NCI-H774 (cell line): ENCODE data around the gene SYNE3.
A peak's percentile ranks its signal among the peaks of the same experiment; 100 is the strongest.

Source experiments
- DNase-seq: peaks from one replicate; lab custom pipeline; 2025; lab: John Stamatoyannopoulos, UW

The SYNE3 gene, protein sequence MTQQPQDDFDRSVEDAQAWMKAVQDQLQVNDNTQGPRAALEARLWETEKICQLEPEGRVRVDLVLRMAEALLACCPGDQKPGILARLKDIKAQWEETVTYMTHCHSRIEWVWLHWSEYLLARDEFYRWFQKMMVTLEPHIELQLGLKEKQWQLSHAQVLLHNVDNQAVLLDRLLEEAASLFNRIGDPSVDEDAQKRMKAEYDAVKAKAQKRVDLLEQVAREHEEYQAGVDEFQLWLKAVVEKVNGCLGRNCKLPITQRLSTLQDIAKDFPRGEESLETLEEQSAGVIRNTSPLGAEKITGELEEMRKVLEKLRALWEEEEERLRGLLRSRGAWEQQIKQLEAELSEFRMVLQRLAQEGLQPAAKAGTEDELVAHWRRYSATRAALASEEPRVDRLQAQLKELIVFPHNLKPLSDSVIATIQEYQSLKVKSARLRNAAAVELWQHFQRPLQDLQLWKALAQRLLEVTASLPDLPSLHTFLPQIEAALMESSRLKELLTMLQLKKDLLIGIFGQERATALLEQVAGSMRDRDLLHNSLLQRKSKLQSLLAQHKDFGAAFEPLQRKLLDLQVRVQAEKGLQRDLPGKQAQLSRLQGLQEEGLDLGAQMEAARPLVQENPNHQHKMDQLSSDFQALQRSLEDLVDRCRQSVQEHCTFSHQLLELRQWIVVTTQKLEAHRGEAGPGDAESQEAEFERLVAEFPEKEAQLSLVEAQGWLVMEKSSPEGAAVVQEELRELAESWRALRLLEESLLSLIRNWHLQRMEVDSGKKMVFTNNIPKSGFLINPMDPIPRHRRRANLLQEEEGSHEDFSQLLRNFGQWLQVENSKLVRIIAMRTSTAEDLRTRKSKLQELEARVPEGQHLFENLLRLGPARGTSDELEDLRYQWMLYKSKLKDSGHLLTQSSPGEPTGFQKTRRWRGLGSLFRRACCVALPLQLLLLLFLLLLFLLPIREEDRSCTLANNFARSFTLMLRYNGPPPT

DNA sequence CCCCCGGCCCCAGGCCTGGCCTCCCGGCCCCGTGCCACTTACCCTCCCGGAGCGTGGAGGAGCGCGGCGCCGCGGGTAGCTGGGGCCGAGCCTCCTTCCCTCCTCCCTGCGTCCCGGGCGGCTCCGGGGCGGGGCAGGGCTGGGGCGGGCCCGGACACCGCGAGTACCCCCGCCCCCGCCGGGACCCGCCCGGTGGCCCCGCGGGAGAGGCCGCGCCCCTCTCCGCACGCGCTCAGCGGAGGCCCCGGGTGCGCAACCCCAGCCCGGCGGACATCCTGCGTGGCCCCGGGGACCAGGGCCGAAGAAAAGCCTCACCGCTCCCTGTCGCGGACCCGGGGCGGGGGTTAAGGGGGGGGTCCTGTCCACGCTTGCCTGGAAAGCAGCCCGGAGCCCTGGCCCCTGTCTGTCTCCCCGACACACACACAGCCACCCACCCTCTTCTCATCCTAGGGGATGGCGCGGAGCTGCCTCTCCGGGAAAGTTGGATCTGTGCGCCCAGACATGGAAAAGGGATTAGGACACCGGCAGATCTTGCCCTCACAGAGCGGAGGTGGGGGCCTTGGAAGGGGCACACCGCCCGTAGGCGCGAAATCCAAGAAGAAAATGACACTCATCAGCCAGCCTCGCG is at the start of gene SYNE3:
Gene SYNE3, minus strand, starts transcription at position 97 of the 628 bp plus-strand sequence. CDS start 40,829 bp downstream, outside the sequence.
- no peak for DNase-seq

GRCh38 chr14:95564060-95564459 is 47.6 kb upstream of the SYNE3 start:
- no peak for DNase-seq

DNA sequence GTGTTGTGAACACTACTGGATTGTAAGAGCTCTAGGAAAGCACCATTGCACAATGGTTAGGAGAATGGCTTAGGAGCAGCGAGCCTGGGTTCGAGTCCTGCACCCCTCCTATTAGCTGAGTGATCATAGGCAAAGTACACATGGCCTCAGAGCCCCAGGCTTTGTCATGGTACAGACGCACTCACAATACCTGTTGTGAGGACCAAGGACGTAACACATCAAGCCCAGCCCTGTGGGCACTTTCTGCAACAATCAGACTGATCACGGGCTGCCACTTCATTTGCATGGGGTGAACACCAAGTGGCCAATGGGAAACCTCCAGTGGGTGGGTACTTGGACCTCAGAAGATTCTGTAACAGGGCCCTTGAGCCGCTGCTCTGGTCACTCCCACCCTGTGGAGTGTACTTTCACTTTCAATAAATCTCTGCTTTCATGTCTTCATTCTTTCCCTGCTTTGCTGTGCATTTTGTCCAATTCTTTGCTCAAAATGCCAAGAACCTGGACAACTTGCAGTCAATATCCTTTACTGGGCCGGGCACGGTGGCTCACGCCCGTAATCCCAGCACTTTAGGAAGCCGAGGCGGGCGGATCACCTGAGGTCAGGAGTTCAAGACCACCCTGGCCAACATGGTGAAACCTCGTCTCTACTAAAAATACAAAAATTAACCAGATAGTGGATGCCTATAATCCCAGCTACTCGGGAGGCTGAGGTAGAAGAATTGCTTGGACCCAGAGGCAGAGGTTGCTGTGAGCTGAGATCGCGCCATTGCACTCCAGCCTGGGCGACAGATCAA is 46.6 kb upstream of the SYNE3 start:
- DNase-seq: peak; percentile 69

- DNase-seq: peak; percentile 87
These were observed 44.6 kb upstream of the SYNE3 start for GRCh38 chr14:95561001-95561412.

GRCh38 chr14:95559203-95559602 is 42.8 kb upstream of the SYNE3 start:
- DNase-seq: no peak

GRCh38 chr14:95557832-95558231 is 41.4 kb upstream of the SYNE3 start:
- no peak for DNase-seq

- no peak for DNase-seq
These were observed 40.8 kb upstream of the SYNE3 start for GRCh38 chr14:95557291-95557690.

DNA sequence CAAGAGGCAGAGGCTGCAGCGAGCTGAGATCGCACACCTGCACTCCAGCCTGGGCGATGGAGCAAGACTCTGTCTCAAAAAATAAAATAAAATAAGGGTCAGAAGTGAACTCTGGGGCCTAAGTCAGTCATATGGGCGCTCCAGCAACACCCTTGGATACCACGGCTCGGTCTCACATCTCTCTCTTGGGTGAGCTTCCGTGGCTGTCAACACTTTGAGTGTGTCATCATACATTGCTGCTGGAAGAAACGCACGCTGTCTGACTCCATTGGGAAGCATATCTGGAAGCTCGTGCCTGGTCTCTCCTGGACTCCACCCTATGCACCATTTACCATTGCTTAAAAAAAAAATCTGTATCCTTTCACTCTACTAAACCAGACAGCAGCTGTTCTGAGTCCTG is 38.6 kb upstream of the SYNE3 start:
- no peak for DNase-seq

DNA sequence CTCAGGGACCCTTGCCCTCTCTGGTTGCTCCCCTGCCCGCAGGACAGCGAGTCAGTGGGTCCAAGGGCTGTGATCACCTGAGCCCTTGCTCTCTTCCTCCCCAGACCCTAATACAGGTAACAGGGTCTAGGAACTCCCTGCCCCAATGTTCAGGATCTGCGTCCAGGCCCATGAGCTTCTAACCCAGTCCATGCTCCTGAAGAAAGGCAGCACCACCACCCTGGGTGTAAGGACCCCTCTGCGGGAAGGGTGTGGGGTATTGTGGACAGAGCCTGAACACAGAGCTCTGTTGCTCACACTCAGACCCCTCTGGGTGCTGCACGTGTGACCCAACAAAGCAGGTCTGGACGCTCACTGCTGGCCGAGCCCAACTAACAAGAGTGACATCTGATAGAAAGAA is 36.7 kb upstream of the SYNE3 start:
- no peak for DNase-seq

- no peak for DNase-seq
These were observed 35.0 kb upstream of the SYNE3 start for GRCh38 chr14:95551435-95551834.

DNA sequence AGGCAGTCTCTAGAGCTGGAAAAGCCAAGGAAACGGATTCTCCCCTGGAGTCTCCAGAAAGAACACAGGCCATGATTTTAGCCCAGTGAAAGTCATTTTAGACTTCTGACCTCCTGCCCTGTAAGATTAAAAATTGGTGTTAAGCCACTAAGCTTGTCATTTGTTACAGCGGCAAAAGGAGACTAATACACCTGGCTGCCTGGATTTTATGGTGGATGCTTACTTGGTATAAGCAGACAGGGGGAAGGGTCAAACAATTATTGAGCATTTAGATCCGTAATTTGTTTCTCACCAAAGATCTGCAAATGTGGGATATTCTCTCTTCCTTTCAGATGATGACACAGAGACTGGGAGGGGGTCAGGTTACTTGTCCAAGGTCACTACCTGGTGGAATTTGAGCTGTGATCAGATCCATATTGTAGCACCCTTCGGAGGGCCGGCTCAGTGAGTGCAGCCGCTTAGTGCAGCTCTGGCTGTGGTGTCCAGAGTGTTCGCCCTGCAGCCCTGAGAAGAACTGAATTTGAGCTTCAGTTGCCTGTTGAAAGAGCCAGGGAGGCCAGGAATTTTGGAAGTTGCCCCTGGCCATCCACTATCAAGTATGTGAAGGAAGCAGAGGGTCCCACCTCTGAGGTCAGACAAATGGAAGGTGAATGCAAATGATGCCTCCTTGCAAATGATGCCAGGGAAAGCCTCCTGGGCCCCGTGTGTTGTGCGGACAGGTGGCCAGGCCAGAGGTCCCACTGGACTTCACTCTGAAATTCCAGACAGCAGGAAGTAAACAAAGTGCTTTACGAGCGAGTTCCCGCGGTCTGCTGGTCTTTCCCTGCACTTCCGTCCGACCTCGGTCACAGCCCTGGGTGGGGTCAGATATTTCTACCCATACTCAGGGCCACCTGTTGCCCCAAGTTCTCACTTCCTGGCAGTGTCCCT is 33.5 kb upstream of the SYNE3 start:
- no peak for DNase-seq

DNA sequence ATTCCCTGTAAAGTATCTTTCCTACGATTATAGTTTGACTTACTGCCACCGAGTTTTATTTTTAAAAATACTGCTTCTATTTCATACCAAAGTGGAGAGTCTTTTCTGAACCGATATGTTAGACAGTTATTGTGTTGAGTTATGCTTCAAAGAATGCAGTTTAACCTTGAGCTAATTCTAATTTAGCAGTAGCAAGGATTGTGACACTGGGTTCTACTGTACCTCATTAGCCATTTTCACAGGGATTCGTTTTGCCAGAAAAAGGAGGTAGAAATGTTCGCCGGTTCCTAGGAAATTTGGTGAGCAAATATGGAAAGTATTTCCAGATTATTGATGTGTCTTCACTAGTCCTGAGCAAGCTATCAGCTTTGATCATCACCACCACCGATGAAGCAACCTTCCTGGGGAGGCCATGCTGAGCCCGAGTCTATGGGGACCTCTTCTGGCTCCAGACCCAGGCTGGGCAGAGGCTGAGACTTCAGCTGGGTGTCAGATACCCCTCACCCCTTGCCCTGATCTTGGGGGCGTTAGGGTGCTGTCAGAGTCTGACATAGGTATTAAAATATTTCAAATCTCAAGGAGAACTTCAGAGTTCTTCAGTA is 32.0 kb upstream of the SYNE3 start:
- no peak for DNase-seq

GRCh38 chr14:95547626-95548327 is 31.3 kb upstream of the SYNE3 start:
- no peak for DNase-seq

GRCh38 chr14:95547272-95547625 is 30.8 kb upstream of the SYNE3 start:
- DNase-seq: no peak

GRCh38 chr14:95545515-95546168 is 29.2 kb upstream of the SYNE3 start:
- DNase-seq: no peak

DNA sequence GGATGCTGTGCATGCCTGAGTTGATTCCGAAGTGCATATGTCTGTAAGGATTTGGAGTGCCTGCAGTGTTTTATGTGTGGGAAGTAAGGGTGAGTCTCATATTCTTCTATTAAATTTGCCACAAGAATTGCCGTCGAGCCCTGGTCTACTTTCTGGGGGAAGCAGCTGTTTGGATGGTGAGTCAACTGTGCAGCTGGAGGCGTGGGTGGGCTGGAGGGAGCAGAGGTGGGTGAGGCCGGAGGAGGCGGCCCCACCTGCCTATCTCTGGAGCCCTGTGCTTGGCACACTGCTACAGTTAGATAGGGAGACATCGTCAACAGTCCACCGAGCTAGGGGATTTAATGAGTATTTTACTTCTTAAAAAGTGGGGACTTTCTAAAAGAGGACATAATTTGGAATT is 28.1 kb upstream of the SYNE3 start:
- DNase-seq: no peak

- DNase-seq: no peak
These were observed 26.6 kb upstream of the SYNE3 start for GRCh38 chr14:95543021-95543420.

DNA sequence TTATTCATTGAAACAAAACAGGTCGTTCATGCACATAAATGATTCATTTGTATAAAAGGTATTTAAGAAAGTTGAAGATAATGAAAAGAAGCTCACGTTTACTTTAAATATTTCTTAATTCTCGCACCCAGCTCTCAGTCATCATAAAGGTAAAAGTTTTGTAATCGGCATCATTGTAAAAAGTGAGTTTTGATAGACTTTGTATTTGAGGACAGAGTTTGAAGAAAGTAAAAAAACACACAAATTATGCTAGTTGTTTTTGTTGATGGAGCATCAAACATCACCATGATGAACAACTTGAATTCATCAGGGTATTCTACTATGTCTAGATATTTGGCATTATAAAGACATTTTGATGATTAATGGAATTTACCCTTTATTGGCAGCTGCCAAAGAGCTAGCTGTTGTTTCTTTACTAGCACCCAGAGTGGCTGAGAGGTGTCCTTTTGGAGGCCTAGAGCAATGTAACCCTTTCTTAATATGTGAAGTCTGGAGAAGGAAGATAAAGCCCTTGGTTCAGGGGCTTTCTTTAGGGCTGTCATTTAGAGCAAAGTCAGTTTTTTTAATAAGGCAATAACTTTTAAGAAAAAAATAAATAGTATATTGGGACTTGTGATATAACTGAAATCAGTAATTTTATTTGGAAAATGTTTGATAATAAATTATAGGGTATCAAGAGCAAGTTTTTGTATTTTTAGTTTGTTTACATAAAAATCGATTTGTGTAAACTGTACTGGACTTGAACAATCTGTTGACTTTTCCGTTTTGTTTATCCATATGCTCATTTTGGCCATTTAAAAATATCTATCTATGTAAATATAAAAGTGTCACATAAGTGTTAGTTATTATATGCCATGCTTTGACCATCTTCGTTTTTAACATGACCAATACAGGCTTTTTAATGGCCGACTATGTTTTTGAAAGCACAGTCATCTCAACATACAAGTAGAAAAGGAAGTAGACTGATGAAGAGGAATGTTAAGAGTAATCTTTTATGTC is 25.8 kb upstream of the SYNE3 start:
- DNase-seq: no peak
